ENCODE results near the gene TSPAN7.

GRCh38 chrX:38596939-38597338 lies 35.6 kb downstream of the TSPAN7 start:
- TF ChIP-seq, protein P1, sequence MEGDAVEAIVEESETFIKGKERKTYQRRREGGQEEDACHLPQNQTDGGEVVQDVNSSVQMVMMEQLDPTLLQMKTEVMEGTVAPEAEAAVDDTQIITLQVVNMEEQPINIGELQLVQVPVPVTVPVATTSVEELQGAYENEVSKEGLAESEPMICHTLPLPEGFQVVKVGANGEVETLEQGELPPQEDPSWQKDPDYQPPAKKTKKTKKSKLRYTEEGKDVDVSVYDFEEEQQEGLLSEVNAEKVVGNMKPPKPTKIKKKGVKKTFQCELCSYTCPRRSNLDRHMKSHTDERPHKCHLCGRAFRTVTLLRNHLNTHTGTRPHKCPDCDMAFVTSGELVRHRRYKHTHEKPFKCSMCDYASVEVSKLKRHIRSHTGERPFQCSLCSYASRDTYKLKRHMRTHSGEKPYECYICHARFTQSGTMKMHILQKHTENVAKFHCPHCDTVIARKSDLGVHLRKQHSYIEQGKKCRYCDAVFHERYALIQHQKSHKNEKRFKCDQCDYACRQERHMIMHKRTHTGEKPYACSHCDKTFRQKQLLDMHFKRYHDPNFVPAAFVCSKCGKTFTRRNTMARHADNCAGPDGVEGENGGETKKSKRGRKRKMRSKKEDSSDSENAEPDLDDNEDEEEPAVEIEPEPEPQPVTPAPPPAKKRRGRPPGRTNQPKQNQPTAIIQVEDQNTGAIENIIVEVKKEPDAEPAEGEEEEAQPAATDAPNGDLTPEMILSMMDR (IDR thresholded peaks at IDR 0.05): no peak
- no peak for TF ChIP-seq EZH2 (IDR thresholded peaks at IDR 0.05; ENCODE audit: borderline replicate concordance, insufficient read depth, low read depth, low read length, poor library complexity, severe bottlenecking)

All from B cell (primary cell).